ENCODE results near the gene JMJD1C.
"Not testable (repeated sequence)": the region's sequence is repeated elsewhere in the genome, so short reads cannot be mapped to it uniquely, and the experiment has no call there.

Gene JMJD1C

DNA sequence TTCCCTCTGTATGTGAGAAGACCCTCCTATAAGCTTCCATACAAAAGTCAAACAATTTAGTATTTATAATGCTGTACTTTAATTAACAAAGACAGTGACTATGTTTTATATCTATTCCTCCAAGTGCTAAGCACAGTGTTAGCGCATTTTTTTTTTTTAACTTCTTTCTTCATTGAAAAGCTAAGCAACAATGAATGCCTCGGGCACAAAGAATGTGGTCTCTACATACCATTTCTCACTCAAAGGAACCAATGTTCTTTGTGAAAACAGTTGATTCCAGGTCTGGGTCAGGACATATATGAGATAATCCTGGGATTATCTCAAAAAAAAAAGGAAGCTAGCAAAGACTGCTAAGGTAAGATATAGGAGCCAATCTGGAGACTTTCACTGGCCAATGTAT lies 29.2 kb upstream of the JMJD1C start:
- POLR2A ChIA-PET: interaction anchor here (0.5 kb wide), 1 partner anchor 15 kb away, joined by 3 read pairs; no protein-coding TSS in a partner anchor
- TF ChIP-seq ZNF558 (tag by site-specific recombination; IDR thresholded peaks at IDR 0.05) (no peak), ZEB2 (tag by site-specific recombination; IDR thresholded peaks at IDR 0.05) (no peak), ZNF677 (tag by site-specific recombination; IDR thresholded peaks at IDR 0.05) (no peak), SCRT1 (tag by site-specific recombination; IDR thresholded peaks at IDR 0.05; ENCODE audit: borderline replicate concordance) (no peak), SP2 (tag by site-specific recombination; IDR thresholded peaks at IDR 0.05) (no peak), ZNF548 (tag by site-specific recombination; IDR thresholded peaks at IDR 0.05) (no peak), HOXA7 (CRISPR knock-in tag; IDR thresholded peaks at IDR 0.05; ENCODE audit: borderline replicate concordance) (no peak), RBAK (tag by site-specific recombination; IDR thresholded peaks at IDR 0.05) (no peak), GLI2 (tag by site-specific recombination; IDR thresholded peaks at IDR 0.05; ENCODE audit: borderline replicate concordance, low read depth) (no peak), ZNF624 (tag by site-specific recombination; IDR thresholded peaks at IDR 0.05) (no peak), ZNF366 (tag by site-specific recombination; conservative IDR thresholded peaks at IDR 0.05) (no peak), ZNF473 (tag by site-specific recombination; IDR thresholded peaks at IDR 0.05) (no peak)
- TF ChIP-seq, protein P1, sequence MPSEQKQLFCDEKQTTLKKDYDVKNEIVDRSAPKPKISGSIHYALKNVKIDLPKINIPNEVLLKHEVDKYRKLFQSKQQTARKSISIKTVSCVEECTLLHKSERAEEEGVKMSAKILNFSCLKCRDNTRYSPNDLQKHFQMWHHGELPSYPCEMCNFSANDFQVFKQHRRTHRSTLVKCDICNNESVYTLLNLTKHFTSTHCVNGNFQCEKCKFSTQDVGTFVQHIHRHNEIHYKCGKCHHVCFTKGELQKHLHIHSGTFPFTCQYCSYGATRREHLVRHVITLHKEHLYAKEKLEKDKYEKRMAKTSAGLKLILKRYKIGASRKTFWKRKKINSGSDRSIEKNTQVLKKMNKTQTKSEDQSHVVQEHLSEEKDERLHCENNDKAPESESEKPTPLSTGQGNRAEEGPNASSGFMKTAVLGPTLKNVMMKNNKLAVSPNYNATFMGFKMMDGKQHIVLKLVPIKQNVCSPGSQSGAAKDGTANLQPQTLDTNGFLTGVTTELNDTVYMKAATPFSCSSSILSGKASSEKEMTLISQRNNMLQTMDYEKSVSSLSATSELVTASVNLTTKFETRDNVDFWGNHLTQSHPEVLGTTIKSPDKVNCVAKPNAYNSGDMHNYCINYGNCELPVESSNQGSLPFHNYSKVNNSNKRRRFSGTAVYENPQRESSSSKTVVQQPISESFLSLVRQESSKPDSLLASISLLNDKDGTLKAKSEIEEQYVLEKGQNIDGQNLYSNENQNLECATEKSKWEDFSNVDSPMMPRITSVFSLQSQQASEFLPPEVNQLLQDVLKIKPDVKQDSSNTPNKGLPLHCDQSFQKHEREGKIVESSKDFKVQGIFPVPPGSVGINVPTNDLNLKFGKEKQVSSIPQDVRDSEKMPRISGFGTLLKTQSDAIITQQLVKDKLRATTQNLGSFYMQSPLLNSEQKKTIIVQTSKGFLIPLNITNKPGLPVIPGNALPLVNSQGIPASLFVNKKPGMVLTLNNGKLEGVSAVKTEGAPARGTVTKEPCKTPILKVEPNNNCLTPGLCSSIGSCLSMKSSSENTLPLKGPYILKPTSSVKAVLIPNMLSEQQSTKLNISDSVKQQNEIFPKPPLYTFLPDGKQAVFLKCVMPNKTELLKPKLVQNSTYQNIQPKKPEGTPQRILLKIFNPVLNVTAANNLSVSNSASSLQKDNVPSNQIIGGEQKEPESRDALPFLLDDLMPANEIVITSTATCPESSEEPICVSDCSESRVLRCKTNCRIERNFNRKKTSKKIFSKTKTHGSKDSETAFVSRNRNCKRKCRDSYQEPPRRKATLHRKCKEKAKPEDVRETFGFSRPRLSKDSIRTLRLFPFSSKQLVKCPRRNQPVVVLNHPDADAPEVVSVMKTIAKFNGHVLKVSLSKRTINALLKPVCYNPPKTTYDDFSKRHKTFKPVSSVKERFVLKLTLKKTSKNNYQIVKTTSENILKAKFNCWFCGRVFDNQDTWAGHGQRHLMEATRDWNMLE (tag by site-specific recombination; conservative IDR thresholded peaks at IDR 0.05; ENCODE audit: low read depth): no peak

DNA sequence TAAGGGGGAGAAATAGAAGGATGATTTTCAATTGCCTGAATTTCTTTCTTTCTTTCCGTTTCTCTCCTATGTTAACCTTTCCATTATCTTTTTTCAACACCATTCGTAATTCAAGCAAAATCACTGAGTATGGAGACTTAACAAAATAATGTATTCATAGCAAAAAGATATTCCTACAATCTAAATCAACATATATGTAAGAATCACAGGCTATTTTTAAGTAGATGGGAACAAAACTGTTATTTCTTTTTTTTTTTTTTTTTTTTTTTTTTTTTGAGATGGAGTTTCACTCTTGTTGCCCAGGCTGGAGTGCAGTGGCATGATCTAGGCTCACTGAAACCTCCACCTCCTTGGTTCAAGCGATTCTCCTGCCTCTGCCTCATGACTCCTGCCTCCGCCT lies 27.2 kb upstream of the JMJD1C start:
- peaks cover 0 to 4% of the 10 kb centered on the region in 2 experiments; a peak in 1 of 3 replicates for H3K36me3 ChIP-seq (ENCODE audit: control insufficient read depth in 2 of 2, insufficient read depth in 1 of 2, low read length in 2 of 2)
- H3K4me3 ChIP-seq (ENCODE audit: low read depth, low read length): no peak overlapping the region
- ChIA-PET POLR2A (no interaction called here), CTCF (interaction anchor here (0.6 kb wide), 1 partner anchor 29 kb away, joined by 4 read pairs; no protein-coding TSS in a partner anchor)
- peak; percentile 62; the same call in 1 of the 2 replicates for TF ChIP-seq PRDM1 (tag by site-specific recombination; IDR thresholded peaks at IDR 0.05)
- TF ChIP-seq, protein P2, sequence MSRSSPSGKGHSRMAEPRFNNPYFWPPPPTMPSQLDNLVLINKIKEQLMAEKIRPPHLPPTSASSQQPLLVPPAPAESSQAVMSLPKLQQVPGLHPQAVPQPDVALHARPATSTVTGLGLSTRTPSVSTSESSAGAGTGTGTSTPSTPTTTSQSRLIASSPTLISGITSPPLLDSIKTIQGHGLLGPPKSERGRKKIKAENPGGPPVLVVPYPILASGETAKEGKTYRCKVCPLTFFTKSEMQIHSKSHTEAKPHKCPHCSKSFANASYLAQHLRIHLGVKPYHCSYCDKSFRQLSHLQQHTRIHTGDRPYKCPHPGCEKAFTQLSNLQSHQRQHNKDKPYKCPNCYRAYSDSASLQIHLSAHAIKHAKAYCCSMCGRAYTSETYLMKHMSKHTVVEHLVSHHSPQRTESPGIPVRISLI (tag by site-specific recombination; IDR thresholded peaks at IDR 0.05): peak; percentile 77
- TF ChIP-seq ZNF501 (tag by site-specific recombination; IDR thresholded peaks at IDR 0.05): no peak
- H3K4me1 ChIP-seq (ENCODE audit: control insufficient read depth, insufficient read depth, low read length): peaks cover 13% of the 10 kb centered on the region
- no peaks in the 10 kb centered on the region for H3K9me3 ChIP-seq (ENCODE audit: control insufficient read depth, insufficient read depth, low read depth, low read length)
- no peak overlapping the region for H3K27ac ChIP-seq (ENCODE audit: extremely low read depth, low read depth, low read length)

More for the DNA sequence above, 29.2 kb upstream of the JMJD1C start:
- Histone ChIP-seq H3K36me3 (ENCODE audit: control insufficient read depth in 2 of 2, insufficient read depth in 1 of 2, low read length in 2 of 2) (peaks cover 0 to 4% of the 10 kb centered on the region in 2 experiments; a peak in 2 of 3 replicates), H3K27ac (ENCODE audit: extremely low read depth, low read depth, low read length) (no peak overlapping the region), H3K4me1 (ENCODE audit: control insufficient read depth, insufficient read depth, low read length) (peaks cover 14% of the 10 kb centered on the region), H3K9me3 (ENCODE audit: control insufficient read depth, insufficient read depth, low read depth, low read length) (no peaks in the 10 kb centered on the region), H3K4me3 (ENCODE audit: low read depth, low read length) (no peak overlapping the region)
- CTCF ChIA-PET: interaction anchor here (0.9 kb wide), 1 partner anchor 24 kb away, joined by 3 read pairs; no protein-coding TSS in a partner anchor

DNA sequence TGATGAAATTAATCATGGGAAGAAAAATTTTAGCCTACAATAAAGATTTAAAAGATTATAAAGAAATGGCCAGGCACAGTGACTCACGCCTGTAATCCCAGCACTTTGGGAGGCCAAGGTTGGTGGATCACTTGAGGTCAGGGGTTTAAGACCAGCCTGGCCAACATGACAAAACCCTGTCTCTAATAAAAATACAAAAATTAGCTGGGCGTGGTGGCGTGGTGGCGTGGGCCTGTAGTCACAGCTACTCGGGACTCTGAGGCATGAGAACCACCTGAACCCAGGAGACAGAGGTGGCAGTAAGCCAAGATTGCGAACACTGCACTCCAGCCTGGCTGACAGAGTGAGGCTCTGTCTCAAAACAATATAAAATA lies 26.5 kb upstream of the JMJD1C start:
- H3K36me3 ChIP-seq (ENCODE audit: control insufficient read depth in 2 of 2, insufficient read depth in 1 of 2, low read length in 2 of 2); CTCF ChIA-PET; H3K27ac ChIP-seq (ENCODE audit: extremely low read depth, low read depth, low read length); H3K4me3 ChIP-seq (ENCODE audit: low read depth, low read length); H3K9me3 ChIP-seq (ENCODE audit: control insufficient read depth, insufficient read depth, low read depth, low read length); POLR2A ChIA-PET: not testable (repeated sequence)
- TF ChIP-seq ZNF600 (tag by site-specific recombination; IDR thresholded peaks at IDR 0.05) (peak; percentile 18; the same call in 1 of the 2 replicates), KLF9 (tag by site-specific recombination; IDR thresholded peaks at IDR 0.05; ENCODE audit: low read depth) (0 out of 2 replicates have a peak, but pooled peaks have one; percentile 17)
- TF ChIP-seq, protein P3, sequence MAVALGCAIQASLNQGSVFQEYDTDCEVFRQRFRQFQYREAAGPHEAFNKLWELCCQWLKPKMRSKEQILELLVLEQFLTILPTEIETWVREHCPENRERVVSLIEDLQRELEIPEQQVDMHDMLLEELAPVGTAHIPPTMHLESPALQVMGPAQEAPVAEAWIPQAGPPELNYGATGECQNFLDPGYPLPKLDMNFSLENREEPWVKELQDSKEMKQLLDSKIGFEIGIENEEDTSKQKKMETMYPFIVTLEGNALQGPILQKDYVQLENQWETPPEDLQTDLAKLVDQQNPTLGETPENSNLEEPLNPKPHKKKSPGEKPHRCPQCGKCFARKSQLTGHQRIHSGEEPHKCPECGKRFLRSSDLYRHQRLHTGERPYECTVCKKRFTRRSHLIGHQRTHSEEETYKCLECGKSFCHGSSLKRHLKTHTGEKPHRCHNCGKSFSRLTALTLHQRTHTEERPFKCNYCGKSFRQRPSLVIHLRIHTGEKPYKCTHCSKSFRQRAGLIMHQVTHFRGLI (tag by site-specific recombination; IDR thresholded peaks at IDR 0.05): 0 out of 2 replicates have a peak, but pooled peaks have one; percentile 31
- TF ChIP-seq, protein P4, sequence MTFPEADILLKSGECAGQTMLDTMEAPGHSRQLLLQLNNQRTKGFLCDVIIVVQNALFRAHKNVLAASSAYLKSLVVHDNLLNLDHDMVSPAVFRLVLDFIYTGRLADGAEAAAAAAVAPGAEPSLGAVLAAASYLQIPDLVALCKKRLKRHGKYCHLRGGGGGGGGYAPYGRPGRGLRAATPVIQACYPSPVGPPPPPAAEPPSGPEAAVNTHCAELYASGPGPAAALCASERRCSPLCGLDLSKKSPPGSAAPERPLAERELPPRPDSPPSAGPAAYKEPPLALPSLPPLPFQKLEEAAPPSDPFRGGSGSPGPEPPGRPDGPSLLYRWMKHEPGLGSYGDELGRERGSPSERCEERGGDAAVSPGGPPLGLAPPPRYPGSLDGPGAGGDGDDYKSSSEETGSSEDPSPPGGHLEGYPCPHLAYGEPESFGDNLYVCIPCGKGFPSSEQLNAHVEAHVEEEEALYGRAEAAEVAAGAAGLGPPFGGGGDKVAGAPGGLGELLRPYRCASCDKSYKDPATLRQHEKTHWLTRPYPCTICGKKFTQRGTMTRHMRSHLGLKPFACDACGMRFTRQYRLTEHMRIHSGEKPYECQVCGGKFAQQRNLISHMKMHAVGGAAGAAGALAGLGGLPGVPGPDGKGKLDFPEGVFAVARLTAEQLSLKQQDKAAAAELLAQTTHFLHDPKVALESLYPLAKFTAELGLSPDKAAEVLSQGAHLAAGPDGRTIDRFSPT (tag by site-specific recombination; IDR thresholded peaks at IDR 0.05): peak; percentile 88
- peaks cover 11% of the 10 kb centered on the region for H3K4me1 ChIP-seq (ENCODE audit: control insufficient read depth, insufficient read depth, low read length)

Measured in HEK293 (cell line).